A549 (cell line): Measurements from ENCODE around the gene EOGT. TPM values are rescaled to one million over a fixed set of nuclear protein-coding genes. Genes with fewer than 3 reads are reported as not detected.

Experiments
- ATAC-seq, 2 experiments: fragments of 200-7000 bp in 1 of 2; fragments of >200 bp in 1 of 2; cut with Nextera tagmentation in 1 of 2; cut with Tn5 transposase in 1 of 2; 3 replicates each; pipeline versions ENCODE4 v1.8.0 to v1.9.1; 2018 to 2020; ENCODE audit warnings: mild to moderate bottlenecking in 1 of 2, moderate library complexity in 1 of 2
- CTCF ChIA-PET: fragments of 300-600 bp; sonication (Branson Sonifier 250); formaldehyde crosslinking; extraction: SDS; loops from one replicate; lab custom pipeline; 2021; ENCODE audit warnings: antibody characterized with exemption, inconsistent platforms; lab: Yijun Ruan, JAX
- POLR2A ChIA-PET: fragments of 350-600 bp; formaldehyde crosslinking; extraction: SDS; loops from one replicate; lab custom pipeline; 2021; ENCODE audit warnings: antibody characterized with exemption, inconsistent platforms; lab: Yijun Ruan, JAX
- DNase-seq, 2 experiments: peaks; one replicate each; pipeline versions ENCODE4 v3.0.0 to v3.0.0-alpha.2; 2011 to 2016; ENCODE audit warnings: low read depth in 1 of 2, low spot score in 1 of 2
- FAIRE-seq: peaks from 2 replicates; lab custom pipeline; 2011; peaks lifted over from hg19 to GRCh38; lab: Jason Lieb, UNC
- H3K27ac ChIP-seq, 2 experiments: fragments of >200 bp; sonication (Bioruptor Twin); formaldehyde crosslinking; 3 replicates each; pipeline ENCODE4 v1.5.1; 2016 to 2017
- H3K4me1 ChIP-seq: fragments of >200 bp; sonication (Bioruptor Twin); formaldehyde crosslinking; 3 replicates; pipeline ENCODE4 v1.6.1; 2016
- H3K4me2 ChIP-seq: fragments of >200 bp; sonication (Bioruptor Twin); formaldehyde crosslinking; 3 replicates; pipeline ENCODE4 v1.6.1; 2016
- H3K4me3 ChIP-seq: fragments of >200 bp; sonication (Bioruptor Twin); formaldehyde crosslinking; 3 replicates; pipeline ENCODE4 v1.5.1; 2016
- H3K9me3 ChIP-seq: fragments of >200 bp; sonication (Bioruptor Twin); formaldehyde crosslinking; 3 replicates; pipeline ENCODE4 v1.6.1; 2016
- FOSL2 ChIP-seq, 2 experiments: fragments of 450-650 bp in 1 of 2; fragments of >200 bp in 1 of 2; sonication (Bioruptor Twin) in 1 of 2; formaldehyde crosslinking; IDR thresholded peaks; 2 replicates each; pipeline versions ENCODE4 v1.5.0 to v1.6.1; 2016 to 2020; ENCODE audit warnings: mild to moderate bottlenecking in 1 of 2, moderate library complexity in 1 of 2
- HOXA7 ChIP-seq: fragments of 250-450 bp; sonication (Bioruptor Pico); IDR thresholded peaks from 2 replicates; pipeline ENCODE4 v1.5.0; 2020; ENCODE audit warnings: mild to moderate bottlenecking, moderate library complexity
- HOXB13 ChIP-seq: fragments of 250-450 bp; sonication (Bioruptor Pico); IDR thresholded peaks from 2 replicates; pipeline ENCODE4 v1.5.0; 2020; ENCODE audit warnings: low read depth, mild to moderate bottlenecking, moderate library complexity
- HOXB5 ChIP-seq: fragments of 250-450 bp; sonication (Bioruptor Pico); IDR thresholded peaks from 2 replicates; pipeline ENCODE4 v1.5.0; 2020; ENCODE audit warnings: mild to moderate bottlenecking, moderate library complexity
- MYC ChIP-seq: IDR thresholded peaks from 2 replicates; pipeline ENCODE4 v1.6.1; 2012; ENCODE audit warnings: mild to moderate bottlenecking, inconsistent platforms, low read length, improper control_type of control experiment, borderline replicate concordance
- NFE2L2 ChIP-seq: fragments of 150-350 bp; conservative IDR thresholded peaks from 2 replicates; pipeline ENCODE4 v1.6.1; 2014; ENCODE audit warnings: low read length
- NPAS2 ChIP-seq: fragments of 250-450 bp; sonication (Bioruptor Pico); IDR thresholded peaks from 2 replicates; pipeline ENCODE4 v1.8.0; 2022; ENCODE audit warnings: mild to moderate bottlenecking, moderate library complexity, borderline replicate concordance
- NR3C1 ChIP-seq: fragments of >200 bp; sonication (Bioruptor Twin); formaldehyde crosslinking; IDR thresholded peaks from 3 replicates; pipeline ENCODE4 v1.6.1; 2017
- RAD21 ChIP-seq, 2 experiments: fragments of >200 bp in 1 of 2; sonication (Bioruptor Twin) in 1 of 2; formaldehyde crosslinking in 1 of 2; IDR thresholded peaks in 1 of 2; conservative IDR thresholded peaks in 1 of 2; 2 replicates in 1 of 2; 3 replicates in 1 of 2; pipeline ENCODE4 v1.6.1; 2012 to 2018; ENCODE audit warnings: inconsistent platforms in 1 of 2
- RCOR1 ChIP-seq: fragments of 150-350 bp; IDR thresholded peaks from 2 replicates; pipeline ENCODE4 v1.6.1; 2014; ENCODE audit warnings: antibody characterized with exemption, low read length, low read depth
- SMC3 ChIP-seq: fragments of >200 bp; sonication (Bioruptor Twin); formaldehyde crosslinking; IDR thresholded peaks from 3 replicates; pipeline ENCODE4 v1.6.1; 2018; ENCODE audit warnings: inconsistent platforms
- SREBF2 ChIP-seq: fragments of 450-650 bp; IDR thresholded peaks from 2 replicates; pipeline ENCODE4 v1.6.1; 2014; ENCODE audit warnings: mild to moderate bottlenecking, moderate library complexity
- TFCP2L1 ChIP-seq: fragments of 250-450 bp; sonication (Bioruptor Pico); IDR thresholded peaks from 2 replicates; pipeline ENCODE4 v1.5.0; 2021; ENCODE audit warnings: mild to moderate bottlenecking
- TP53 ChIP-seq: fragments of 250-450 bp; sonication (Bioruptor Pico); IDR thresholded peaks from 2 replicates; pipeline ENCODE4 v1.5.0; 2021; ENCODE audit warnings: mild to moderate bottlenecking, moderate library complexity
- ZFP36 ChIP-seq: fragments of 450-650 bp; IDR thresholded peaks from 2 replicates; pipeline ENCODE4 v1.6.1; 2014; ENCODE audit warnings: borderline replicate concordance; ENCODE audit not compliant: partially characterized antibody
- WGBS: methylation state at CpG from one replicate; pipeline ENCODE4 v1.1.6; 2017; ENCODE audit errors: missing lambda C conversion rate; 5-methylcytosine and 5-hydroxymethylcytosine counted together
- polyA plus RNA-seq, 4 experiments: library from polyadenylated mRNA; depleted of rRNA in 3 of 4; stranded (reverse); fragments of >200 nt; fragmentation: RNase III in 1 of 4; extraction: RNeasy Plus Mini Kit Qiagen cat#74134 plus additional on column Dnase treatment in 1 of 4; gene quantifications; 2 replicates in 3 of 4; 3 replicates in 1 of 4; pipeline ENCODE4 v1.2.3, GENCODE V29; 2011 to 2017
- TF ChIP-seq, protein P1 (sequence below): fragments of >200 bp; sonication (Bioruptor Twin); formaldehyde crosslinking; IDR thresholded peaks from 3 replicates; pipeline ENCODE4 v1.5.1; 2016
- TF ChIP-seq, protein P2 (sequence below): fragments of >200 bp; sonication (Bioruptor Twin); formaldehyde crosslinking; IDR thresholded peaks from 2 replicates; pipeline ENCODE4 v1.6.1; 2016
- TF ChIP-seq, protein P3 (sequence below): fragments of 200-600 bp; sonication (generic); IDR thresholded peaks from 2 replicates; pipeline ENCODE4 v1.6.1; 2016; ENCODE audit warnings: antibody characterized with exemption, mild to moderate bottlenecking, moderate library complexity
- TF ChIP-seq, protein P4 (sequence below): IDR thresholded peaks from 2 replicates; pipeline ENCODE4 v1.6.1; 2012

EOGT gene
- polyA plus RNA-seq, 2 of the 4 experiments (the other 2 are of a cell fraction), result 9.3 to 11.1 TPM

DNA sequence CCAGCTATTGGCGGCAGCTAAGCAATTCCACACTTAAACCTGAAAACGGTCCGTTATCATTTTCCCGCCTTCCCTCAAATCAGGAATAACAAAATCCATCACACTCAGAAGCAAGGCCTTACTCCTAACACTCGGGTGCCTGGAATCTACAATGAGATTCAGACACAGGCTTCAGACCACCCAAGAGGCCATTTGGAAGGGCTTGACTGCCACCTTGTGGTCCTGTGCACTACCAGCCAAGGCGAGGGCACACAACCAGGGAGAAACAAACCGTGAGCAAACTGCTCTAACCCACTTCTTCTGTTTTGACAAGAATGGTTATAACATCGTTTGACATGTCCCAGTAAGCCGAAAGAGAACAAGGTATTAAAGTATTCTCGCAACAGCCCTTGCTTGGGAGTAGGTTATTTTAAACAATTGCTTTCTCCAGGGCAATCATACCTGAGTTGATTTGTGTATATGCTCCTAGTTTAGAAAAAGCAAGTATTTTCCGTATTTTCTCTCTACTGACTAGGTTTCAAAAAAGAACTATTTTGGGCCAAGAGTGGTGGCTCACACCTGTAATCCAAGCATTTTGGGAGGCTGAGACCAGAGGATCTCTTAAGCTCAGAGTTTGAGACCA lies 41.0 kb downstream of the EOGT start:
- no peak overlapping the region for H3K4me3 ChIP-seq
- FAIRE-seq (no peak), DNase-seq (peak; percentile 36 to 60), ATAC-seq (peak; percentile 90 to 98)
- no peak overlapping the region for H3K4me2 ChIP-seq
- H3K9me3 ChIP-seq, result no peaks in the 10 kb centered on the region
- no peak overlapping the region for H3K27ac ChIP-seq
- no peaks in the 10 kb centered on the region for H3K4me1 ChIP-seq
- 17% methylated on average over 11 of the region's 11 CpGs for WGBS
- ChIA-PET CTCF (interaction anchor here (0.8 to 1.4 kb wide), 7 partner anchors 8 to 81 kb away, joined by 3 to 4 read pairs (median 3); no protein-coding TSS in a partner anchor), POLR2A (no interaction called here)
- TF ChIP-seq HOXB5 (no peak), SMC3 (peak; percentile 46), RAD21 (conservative IDR thresholded peaks at IDR 0.05 in 1 of 2, IDR thresholded peaks at IDR 0.05 in 1 of 2) (peak; percentile 73 to 81)
- TF ChIP-seq, protein P1, sequence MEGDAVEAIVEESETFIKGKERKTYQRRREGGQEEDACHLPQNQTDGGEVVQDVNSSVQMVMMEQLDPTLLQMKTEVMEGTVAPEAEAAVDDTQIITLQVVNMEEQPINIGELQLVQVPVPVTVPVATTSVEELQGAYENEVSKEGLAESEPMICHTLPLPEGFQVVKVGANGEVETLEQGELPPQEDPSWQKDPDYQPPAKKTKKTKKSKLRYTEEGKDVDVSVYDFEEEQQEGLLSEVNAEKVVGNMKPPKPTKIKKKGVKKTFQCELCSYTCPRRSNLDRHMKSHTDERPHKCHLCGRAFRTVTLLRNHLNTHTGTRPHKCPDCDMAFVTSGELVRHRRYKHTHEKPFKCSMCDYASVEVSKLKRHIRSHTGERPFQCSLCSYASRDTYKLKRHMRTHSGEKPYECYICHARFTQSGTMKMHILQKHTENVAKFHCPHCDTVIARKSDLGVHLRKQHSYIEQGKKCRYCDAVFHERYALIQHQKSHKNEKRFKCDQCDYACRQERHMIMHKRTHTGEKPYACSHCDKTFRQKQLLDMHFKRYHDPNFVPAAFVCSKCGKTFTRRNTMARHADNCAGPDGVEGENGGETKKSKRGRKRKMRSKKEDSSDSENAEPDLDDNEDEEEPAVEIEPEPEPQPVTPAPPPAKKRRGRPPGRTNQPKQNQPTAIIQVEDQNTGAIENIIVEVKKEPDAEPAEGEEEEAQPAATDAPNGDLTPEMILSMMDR, result peak; percentile 64

DNA sequence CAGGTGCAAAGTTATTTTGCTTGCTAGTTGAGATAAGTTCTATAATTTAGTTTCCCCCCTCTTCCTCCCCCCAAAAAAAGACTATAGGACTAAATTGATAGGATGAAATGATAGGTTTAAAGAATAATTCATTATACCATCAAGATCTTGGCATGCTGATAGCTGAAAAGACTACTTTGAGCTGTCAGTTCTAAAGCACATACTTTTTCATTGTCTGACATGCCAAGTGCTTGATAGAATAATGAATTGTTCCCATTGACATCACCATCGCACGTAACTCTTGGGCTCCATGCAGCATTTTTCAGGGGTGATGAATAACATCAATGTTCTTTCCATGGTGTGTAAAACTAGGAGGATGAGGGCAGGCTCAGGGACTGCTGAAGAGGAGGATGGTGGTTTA lies 48.8 kb downstream of the EOGT start:
- TF ChIP-seq NFE2L2, result no peak
- TF ChIP-seq TP53 (CRISPR knock-in tag), result no peak
- TF ChIP-seq, all 56 proteins: peak for 0
- DNase-seq (no peak), ATAC-seq (no peak), FAIRE-seq (no peak)
- POLR2A ChIA-PET, result no interaction called here
- H3K4me2 ChIP-seq, result no peak overlapping the region
- H3K4me3 ChIP-seq, result no peak overlapping the region
- H3K27ac ChIP-seq, result no peak overlapping the region
- WGBS, result 86% methylated on average over 2 of the region's 2 CpGs
- no peaks in the 10 kb centered on the region for H3K4me1 ChIP-seq
- no peaks in the 10 kb centered on the region for H3K9me3 ChIP-seq
- CTCF ChIA-PET, result no interaction called here

DNA sequence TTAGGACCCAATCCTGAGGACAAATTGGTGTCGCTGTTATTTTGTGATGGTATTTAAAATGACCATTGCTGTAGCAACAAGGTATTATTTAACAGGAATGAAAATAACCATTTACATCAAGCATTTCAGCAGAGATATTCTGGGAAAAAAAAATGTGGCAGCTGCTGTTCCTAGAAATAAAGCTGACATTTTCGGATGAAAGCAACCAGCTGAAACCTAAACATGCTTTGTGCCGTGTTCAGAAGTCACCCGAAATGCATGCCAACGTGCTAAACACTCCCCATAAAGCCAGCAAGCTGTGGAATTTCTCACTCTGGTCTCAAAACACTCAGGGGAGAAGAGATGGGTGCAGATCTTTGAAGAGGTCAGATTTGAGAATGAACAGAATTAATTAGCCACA lies 49.6 kb downstream of the EOGT start:
- CTCF ChIA-PET, result no interaction called here
- Histone ChIP-seq H3K4me3 (no peak overlapping the region), H3K9me3 (no peaks in the 10 kb centered on the region), H3K27ac (no peak overlapping the region), H3K4me1 (no peaks in the 10 kb centered on the region), H3K4me2 (no peak overlapping the region)
- TF ChIP-seq, protein P2, sequence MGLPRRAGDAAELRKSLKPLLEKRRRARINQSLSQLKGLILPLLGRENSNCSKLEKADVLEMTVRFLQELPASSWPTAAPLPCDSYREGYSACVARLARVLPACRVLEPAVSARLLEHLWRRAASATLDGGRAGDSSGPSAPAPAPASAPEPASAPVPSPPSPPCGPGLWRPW, result no peak
- TF ChIP-seq TFCP2L1 (CRISPR knock-in tag) (no peak), RAD21 (conservative IDR thresholded peaks at IDR 0.05 in 1 of 2, IDR thresholded peaks at IDR 0.05 in 1 of 2) (no peak), HOXA7 (no peak), NR3C1 (no peak), MYC (no peak), NPAS2 (no peak), ZFP36 (no peak), RCOR1 (no peak), HOXB13 (CRISPR knock-in tag) (no peak), SREBF2 (no peak), FOSL2 (IDR thresholded peaks at IDR 0.05) (no peak), FOSL2 (CRISPR knock-in tag; IDR thresholded peaks at IDR 0.05) (no peak)
- TF ChIP-seq, protein P3, sequence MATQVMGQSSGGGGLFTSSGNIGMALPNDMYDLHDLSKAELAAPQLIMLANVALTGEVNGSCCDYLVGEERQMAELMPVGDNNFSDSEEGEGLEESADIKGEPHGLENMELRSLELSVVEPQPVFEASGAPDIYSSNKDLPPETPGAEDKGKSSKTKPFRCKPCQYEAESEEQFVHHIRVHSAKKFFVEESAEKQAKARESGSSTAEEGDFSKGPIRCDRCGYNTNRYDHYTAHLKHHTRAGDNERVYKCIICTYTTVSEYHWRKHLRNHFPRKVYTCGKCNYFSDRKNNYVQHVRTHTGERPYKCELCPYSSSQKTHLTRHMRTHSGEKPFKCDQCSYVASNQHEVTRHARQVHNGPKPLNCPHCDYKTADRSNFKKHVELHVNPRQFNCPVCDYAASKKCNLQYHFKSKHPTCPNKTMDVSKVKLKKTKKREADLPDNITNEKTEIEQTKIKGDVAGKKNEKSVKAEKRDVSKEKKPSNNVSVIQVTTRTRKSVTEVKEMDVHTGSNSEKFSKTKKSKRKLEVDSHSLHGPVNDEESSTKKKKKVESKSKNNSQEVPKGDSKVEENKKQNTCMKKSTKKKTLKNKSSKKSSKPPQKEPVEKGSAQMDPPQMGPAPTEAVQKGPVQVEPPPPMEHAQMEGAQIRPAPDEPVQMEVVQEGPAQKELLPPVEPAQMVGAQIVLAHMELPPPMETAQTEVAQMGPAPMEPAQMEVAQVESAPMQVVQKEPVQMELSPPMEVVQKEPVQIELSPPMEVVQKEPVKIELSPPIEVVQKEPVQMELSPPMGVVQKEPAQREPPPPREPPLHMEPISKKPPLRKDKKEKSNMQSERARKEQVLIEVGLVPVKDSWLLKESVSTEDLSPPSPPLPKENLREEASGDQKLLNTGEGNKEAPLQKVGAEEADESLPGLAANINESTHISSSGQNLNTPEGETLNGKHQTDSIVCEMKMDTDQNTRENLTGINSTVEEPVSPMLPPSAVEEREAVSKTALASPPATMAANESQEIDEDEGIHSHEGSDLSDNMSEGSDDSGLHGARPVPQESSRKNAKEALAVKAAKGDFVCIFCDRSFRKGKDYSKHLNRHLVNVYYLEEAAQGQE, result no peak
- TF ChIP-seq, protein P1, result no peak
- TF ChIP-seq, protein P4, sequence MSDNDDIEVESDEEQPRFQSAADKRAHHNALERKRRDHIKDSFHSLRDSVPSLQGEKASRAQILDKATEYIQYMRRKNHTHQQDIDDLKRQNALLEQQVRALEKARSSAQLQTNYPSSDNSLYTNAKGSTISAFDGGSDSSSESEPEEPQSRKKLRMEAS, result no peak
- DNase-seq, result no peak
- ATAC-seq, result no peak
- 21% methylated on average over 5 of the region's 5 CpGs for WGBS
- FAIRE-seq, result no peak
- POLR2A ChIA-PET, result no interaction called here
